Measurements from ENCODE around the gene MEMO1.
"Not testable (repeated sequence)": the region's sequence is repeated elsewhere in the genome, so short reads cannot be mapped to it uniquely, and the experiment has no call there.

DNA sequence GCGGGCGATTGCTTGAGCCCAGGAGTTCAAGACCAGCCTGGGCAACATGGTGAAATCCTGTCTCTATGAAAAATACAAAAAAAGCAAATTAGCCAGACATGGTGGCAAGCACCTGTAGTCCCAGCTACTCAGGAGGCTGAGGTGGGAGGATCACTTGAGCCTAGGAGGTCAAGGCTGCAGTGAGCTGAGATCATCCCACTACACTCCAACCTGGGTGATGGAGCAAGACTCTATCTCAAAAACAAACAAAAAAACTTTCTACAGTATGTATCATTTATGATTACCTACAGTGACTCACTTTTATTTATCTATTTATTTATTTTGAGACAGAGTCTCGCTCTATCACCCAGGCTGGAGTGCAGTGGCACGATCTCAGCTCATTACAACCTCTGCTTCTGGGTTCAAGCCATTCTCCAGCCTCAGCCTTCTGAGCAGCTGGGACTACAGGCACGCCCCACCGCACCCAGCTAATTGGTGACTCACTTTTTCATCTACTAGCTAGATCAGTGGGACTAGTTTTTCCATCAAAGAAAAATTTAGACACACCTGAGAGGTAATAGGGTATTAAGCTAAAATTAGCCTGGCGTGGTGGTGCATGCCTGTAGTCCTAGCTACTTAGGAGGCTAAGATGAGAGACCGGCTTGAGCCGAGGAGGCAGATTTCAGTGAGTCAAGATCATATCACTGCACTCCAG is 8.1 kb upstream of the MEMO1 start:
- TF ChIP-seq, protein P1, sequence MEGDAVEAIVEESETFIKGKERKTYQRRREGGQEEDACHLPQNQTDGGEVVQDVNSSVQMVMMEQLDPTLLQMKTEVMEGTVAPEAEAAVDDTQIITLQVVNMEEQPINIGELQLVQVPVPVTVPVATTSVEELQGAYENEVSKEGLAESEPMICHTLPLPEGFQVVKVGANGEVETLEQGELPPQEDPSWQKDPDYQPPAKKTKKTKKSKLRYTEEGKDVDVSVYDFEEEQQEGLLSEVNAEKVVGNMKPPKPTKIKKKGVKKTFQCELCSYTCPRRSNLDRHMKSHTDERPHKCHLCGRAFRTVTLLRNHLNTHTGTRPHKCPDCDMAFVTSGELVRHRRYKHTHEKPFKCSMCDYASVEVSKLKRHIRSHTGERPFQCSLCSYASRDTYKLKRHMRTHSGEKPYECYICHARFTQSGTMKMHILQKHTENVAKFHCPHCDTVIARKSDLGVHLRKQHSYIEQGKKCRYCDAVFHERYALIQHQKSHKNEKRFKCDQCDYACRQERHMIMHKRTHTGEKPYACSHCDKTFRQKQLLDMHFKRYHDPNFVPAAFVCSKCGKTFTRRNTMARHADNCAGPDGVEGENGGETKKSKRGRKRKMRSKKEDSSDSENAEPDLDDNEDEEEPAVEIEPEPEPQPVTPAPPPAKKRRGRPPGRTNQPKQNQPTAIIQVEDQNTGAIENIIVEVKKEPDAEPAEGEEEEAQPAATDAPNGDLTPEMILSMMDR (conservative IDR thresholded peaks at IDR 0.05), result not testable (repeated sequence)
- not testable (repeated sequence) for TF ChIP-seq ZFX (IDR thresholded peaks at IDR 0.05)
